HG03139 (cell line): ENCODE results near the gene MS4A10.
"Not testable (repeated sequence)": the region's sequence is repeated elsewhere in the genome, so short reads cannot be mapped to it uniquely, and the experiment has no call there.

Experiments
- ATAC-seq: cut with Tn5 transposase; IDR thresholded peaks from one replicate; pipeline ENCODE4 v1.9.1; 2021; ENCODE audit not compliant: unreplicated experiment

Gene MS4A10

DNA sequence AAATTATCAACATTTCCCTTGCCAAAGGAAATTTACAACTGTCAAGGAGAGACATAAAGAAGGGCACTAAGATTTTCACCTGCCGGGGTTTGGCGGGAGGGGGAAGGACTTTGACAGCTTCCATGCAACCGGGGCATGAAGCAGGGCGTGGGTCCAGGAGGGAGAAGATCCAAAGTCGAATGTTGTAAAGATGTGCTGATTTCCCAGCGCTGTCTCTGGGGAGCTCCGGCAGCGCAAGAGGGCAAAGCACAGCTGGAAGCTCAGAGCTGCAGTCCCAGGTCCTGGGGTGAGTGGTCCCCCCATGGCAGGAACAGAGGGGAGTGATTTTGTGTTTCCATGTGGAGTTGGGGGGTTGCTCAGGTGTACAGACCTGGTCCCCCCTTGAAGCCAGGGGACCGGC is at the start of gene MS4A10:
Gene MS4A10 (plus strand): TSS at position 198 of the 400 bp plus-strand sequence. CDS start 5,003 bp downstream, outside the sequence.
- no peak for ATAC-seq

DNA sequence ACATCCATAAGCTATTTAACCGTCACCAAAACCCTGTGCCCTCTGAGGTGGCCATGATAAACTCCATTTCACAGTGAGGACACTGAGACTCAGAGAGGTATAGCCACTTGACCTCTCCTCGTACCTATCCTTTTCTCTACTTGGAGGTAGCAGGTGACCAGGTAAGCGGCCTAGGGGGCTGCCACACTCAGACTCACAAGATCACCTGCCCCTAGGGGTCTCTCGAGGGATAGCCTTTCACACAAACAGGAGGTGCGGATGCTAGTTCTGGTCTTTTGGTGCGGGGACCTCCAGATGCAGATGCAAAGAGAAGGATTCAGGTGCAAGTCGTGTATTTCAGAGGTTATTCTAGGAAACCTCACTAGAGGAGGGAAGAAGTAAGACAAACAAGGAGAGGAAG is 46.0 kb upstream of the MS4A10 start:
- ATAC-seq, result no peak

DNA sequence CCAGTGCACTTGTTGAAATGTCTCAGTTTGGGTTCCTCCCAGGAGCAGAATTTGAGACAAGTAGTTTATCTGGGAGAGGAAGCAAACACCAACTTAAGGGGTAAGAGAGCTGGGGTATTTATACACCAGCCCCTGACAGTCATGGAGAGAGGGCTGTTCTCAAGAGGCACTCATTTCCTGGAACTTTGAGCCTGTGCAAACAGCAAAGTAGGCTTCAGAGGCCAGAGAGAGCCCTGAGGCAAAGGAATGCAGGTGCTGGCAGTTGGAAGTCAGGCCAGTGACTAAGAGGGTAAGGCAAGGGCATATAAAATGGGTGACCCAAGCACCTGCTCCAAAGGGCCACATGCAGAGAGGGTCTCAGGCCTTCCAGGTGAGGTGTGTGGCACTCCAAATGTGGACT is 44.6 kb upstream of the MS4A10 start:
- ATAC-seq, result no peak

GRCh38 chr11:60741421-60741820 is 43.7 kb upstream of the MS4A10 start:
- ATAC-seq, result no peak

GRCh38 chr11:60743058-60743457 is 42.1 kb upstream of the MS4A10 start:
- ATAC-seq, result no peak

DNA sequence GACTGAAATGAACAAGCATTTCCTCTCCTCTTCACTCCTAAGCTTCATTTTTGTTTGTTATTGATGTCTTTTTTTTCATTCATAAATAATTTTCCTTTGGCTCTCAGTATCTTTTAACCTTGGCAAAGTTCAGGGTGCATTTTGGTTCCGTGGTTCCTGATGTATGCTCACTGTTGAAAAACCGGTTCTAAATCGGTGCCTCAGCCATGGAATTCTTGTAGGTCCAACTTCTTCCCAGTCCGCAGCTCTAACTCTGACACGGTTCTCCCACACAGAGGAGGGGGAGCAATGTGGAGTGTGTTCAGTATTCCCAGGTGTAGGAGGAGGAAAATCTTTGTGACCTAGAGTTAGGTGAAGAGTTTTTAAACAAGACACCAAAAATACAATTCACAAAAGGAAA is 41.0 kb upstream of the MS4A10 start:
- ATAC-seq, result no peak

- ATAC-seq, result no peak
Observed at GRCh38 chr11:60747359-60747873, 37.7 kb upstream of the MS4A10 start.

GRCh38 chr11:60748225-60748624 is 36.9 kb upstream of the MS4A10 start:
- ATAC-seq, result no peak

GRCh38 chr11:60748821-60749220 is 36.3 kb upstream of the MS4A10 start:
- no peak for ATAC-seq

- no peak for ATAC-seq
Observed at GRCh38 chr11:60750911-60751310, 34.2 kb upstream of the MS4A10 start.

- no peak for ATAC-seq
Observed at GRCh38 chr11:60753309-60753708, 31.8 kb upstream of the MS4A10 start.

- ATAC-seq, result no peak
Observed at GRCh38 chr11:60754887-60755286, 30.2 kb upstream of the MS4A10 start.

DNA sequence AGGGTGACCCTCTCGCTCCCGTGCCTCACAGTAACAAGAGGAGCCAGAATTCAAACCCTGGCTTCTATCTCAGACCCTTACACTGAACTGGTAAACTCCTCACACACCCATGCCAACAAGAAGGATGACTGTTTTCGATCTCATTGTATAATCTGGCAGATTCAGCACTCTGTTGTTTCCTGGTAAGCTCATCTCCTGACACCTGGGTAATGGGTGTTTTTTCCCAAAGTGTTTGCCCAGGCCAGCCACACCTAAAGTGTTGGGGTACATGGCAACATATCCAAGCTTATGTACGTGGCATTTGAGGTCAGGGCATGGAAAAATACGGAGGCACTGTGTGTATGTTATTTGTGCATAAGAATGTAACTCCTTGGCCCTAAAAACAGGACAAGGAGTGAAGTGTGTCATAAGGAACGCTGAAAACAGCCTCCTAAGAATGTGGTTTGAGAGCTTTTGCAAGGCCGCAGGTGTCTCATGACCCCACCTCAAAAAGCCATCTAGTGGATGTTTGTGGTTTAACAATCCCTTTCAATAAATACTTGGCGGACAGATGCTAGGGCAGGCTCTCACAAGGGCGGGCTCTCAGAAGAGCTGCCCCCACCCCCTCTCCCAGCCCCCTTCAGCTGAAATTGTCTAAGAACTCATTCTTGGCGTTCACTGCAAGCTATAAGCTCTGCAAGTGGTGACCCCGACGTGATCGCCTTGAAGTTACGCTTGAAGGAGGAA is 28.7 kb upstream of the MS4A10 start, which contains the start of gene MS4A15:
Gene MS4A15 (plus strand): TSS at position 561 of the 726 bp plus-strand sequence. CDS start 6,867 bp downstream, outside the sequence.
- ATAC-seq, result no peak

GRCh38 chr11:60757231-60757800 is 27.8 kb upstream of the MS4A10 start:
- ATAC-seq, result no peak

- not testable (repeated sequence) for ATAC-seq
Observed at GRCh38 chr11:60758671-60759070, 26.5 kb upstream of the MS4A10 start.

GRCh38 chr11:60759438-60760225 is 25.5 kb upstream of the MS4A10 start:
- not testable (repeated sequence) for ATAC-seq

DNA sequence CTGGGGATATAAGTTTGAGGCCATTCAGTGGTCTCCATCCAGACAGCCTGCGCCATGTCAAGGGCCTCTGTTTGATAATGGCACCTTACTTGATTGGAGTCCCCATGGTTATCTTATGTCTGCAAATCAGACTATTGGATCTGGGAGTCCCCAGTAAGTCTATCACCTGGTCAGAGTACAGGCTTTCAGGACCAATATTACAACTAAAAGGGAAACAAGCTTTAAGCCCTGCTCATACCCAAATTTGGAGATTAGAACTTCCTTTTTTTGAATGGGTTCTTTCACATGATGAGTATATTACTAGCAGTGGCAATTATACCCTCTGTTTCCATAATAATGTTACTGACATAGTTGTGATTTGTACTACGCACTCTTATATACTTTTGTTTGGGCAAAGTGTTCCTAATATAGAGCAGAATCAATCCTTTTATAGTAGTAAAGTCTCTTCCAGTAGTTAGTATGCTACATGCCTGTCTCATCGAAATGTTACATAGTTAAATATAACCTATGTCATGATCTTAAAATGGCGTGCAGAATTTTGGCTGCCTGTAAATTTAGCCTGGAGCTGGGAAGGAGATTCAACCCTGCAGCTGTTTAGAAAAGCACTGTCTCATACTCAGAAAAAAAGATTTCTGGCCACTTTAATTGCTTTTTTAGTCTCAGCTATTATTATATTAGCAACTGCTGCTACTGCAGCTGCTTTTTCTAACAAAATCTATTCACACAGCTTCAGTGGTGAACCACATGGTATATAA is 23.5 kb upstream of the MS4A10 start:
- ATAC-seq, result no peak

GRCh38 chr11:60762851-60763691 is 22.1 kb upstream of the MS4A10 start:
- peak; percentile 65 for ATAC-seq

DNA sequence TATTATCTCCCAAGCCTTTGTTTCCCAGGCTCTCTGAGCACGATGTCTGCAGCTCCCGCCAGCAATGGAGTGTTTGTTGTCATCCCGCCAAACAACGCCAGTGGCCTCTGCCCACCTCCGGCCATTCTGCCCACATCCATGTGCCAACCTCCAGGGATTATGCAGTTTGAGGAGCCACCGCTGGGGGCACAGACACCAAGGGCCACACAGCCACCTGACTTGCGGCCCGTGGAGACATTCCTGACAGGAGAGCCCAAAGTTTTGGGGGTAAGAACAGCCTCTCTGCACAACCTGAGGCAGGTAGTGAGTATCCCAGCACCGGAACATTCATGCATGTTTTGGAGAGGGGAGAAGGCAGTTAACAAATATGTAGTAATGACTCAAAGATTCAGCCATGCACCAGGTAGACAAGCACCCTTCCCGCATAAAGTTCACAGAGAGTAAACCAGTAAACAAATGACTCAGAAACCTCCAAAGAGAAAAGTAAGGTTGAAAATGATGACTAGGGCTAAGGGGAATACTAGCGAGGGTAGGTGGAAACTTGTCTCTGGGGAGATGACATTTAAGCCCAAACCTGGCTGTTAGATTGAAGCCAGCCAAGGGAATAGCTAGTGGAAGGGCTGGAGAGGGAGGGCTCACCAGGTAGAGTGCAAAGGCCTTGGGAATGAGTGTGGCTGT is 21.3 kb upstream of the MS4A10 start:
- ATAC-seq, result no peak
